ENCODE measurements around the gene SERAC1. TPM values are rescaled to one million over a fixed set of nuclear protein-coding genes. Genes with fewer than 3 reads are reported as not detected.

Gene SERAC1
- 8.5 TPM for polyA plus RNA-seq (2013, experiment 1 of 2)
- polyA plus RNA-seq (2013, experiment 2 of 2): 8.5 TPM

- Histone ChIP-seq H3K9me3 (replicated peaks in 1 of 2; ENCODE audit: control insufficient read depth in 2 of 2, insufficient read depth in 1 of 2, low read depth in 1 of 2, low read length in 2 of 2) (no peaks in the 10 kb centered on the region), H3K4me2 (ENCODE audit: insufficient read depth, low read length, poor library complexity, severe bottlenecking) (peak within 1 kb of the TSS; percentile 78), H3K79me1 (ENCODE audit: low read depth, low read length) (no peaks in the 10 kb centered on the region), H3K4me3 (ENCODE audit: low read length in 2 of 2) (peak within 1 kb of the TSS; percentile 93 to 98), H3K4ac (ENCODE audit: low read length) (no peak within 1 kb of the TSS), H4K91ac (ENCODE audit: low read depth, low read length, poor library complexity) (no peak within 1 kb of the TSS), H3K27ac (replicated peaks; ENCODE audit: low read length) (peak within 1 kb of the TSS; percentile 92), H2AFZ (ENCODE audit: low read length) (peak within 1 kb of the TSS; percentile 94), H3K36me3 (replicated peaks in 1 of 2; ENCODE audit: control insufficient read depth in 2 of 2, insufficient read depth in 2 of 2, low read length in 2 of 2) (peaks cover 0 to 12% of the 10 kb centered on the region in 2 donors), H2BK5ac (ENCODE audit: low read length) (peak within 1 kb of the TSS; percentile 82), H3K23ac (ENCODE audit: low read depth, low read length, poor library complexity) (peak within 1 kb of the TSS; percentile 97), H3K4me1 (ENCODE audit: control insufficient read depth in 2 of 2, insufficient read depth in 1 of 2, low read depth in 1 of 2, low read length in 2 of 2) (peaks cover 0 to 1% of the 10 kb centered on the region in 2 donors), H3K27me3 (ENCODE audit: control insufficient read depth in 3 of 3, insufficient read depth in 3 of 3, low read depth in 1 of 3, low read length in 3 of 3) (no peaks in the 10 kb centered on the region), H2BK12ac (ENCODE audit: low read length) (no peak within 1 kb of the TSS), H3K9ac (ENCODE audit: low read depth, low read length, poor library complexity) (peak within 1 kb of the TSS; percentile 77), H3K18ac (ENCODE audit: low read length) (peak within 1 kb of the TSS; percentile 99), H3K14ac (ENCODE audit: low read length) (peak within 1 kb of the TSS; percentile 21), H4K8ac (ENCODE audit: low read depth, low read length) (peak within 1 kb of the TSS; percentile 17), H2BK15ac (ENCODE audit: low read length) (peak within 1 kb of the TSS; percentile 92), H2AK5ac (ENCODE audit: low read depth, low read length) (peak within 1 kb of the TSS; percentile 56), H2BK120ac (ENCODE audit: low read depth, low read length) (peak within 1 kb of the TSS; percentile 72)
- no peak for DNase-seq (ENCODE audit: low spot score)
- no CpG with 5 or more reads among the region's 29 CpGs for WGBS, 2 donors (ENCODE audit: extremely low coverage in 2 of 2, insufficient read length in 2 of 2, insufficient replicate concordance in 1 of 2)
These were observed at the start of gene SERAC1 for GRCh38 chr6:158168040-158168289. Gene SERAC1, minus strand, starts transcription at chr6:158168262. Its CDS starts 9,899 bp downstream, at chr6:158158363.

GRCh38 chr6:158213925-158214674 lies 46.0 kb upstream of the SERAC1 start:
- DNase-seq (ENCODE audit: low spot score): no peak

GRCh38 chr6:158211273-158212055 lies 43.4 kb upstream of the SERAC1 start:
- no peak overlapping the region for H3K4me3 ChIP-seq (ENCODE audit: low read length in 2 of 2)
- no peaks in the 10 kb centered on the region for H3K36me3 ChIP-seq (replicated peaks in 1 of 2; ENCODE audit: control insufficient read depth in 2 of 2, insufficient read depth in 2 of 2, low read length in 2 of 2)
- no peak overlapping the region for H2BK5ac ChIP-seq (ENCODE audit: low read length)
- H3K18ac ChIP-seq (ENCODE audit: low read length): no peak overlapping the region
- H3K27me3 ChIP-seq (ENCODE audit: control insufficient read depth in 3 of 3, insufficient read depth in 3 of 3, low read depth in 1 of 3, low read length in 3 of 3): no peaks in the 10 kb centered on the region
- no peak overlapping the region for H3K4ac ChIP-seq (ENCODE audit: low read length)
- no peak overlapping the region for H3K27ac ChIP-seq (replicated peaks; ENCODE audit: low read length)
- H3K79me1 ChIP-seq (ENCODE audit: low read depth, low read length): no peaks in the 10 kb centered on the region
- H3K9ac ChIP-seq (ENCODE audit: low read depth, low read length, poor library complexity): no peak overlapping the region
- no peaks in the 10 kb centered on the region for H3K9me3 ChIP-seq (replicated peaks in 1 of 2; ENCODE audit: control insufficient read depth in 2 of 2, insufficient read depth in 1 of 2, low read depth in 1 of 2, low read length in 2 of 2)
- no peak for DNase-seq (ENCODE audit: low spot score)
- no peak overlapping the region for H3K4me2 ChIP-seq (ENCODE audit: insufficient read depth, low read length, poor library complexity, severe bottlenecking)
- no peak overlapping the region for H4K8ac ChIP-seq (ENCODE audit: low read depth, low read length)
- no peak overlapping the region for H2AFZ ChIP-seq (ENCODE audit: low read length)
- peaks cover 2 to 3% of the 10 kb centered on the region in 2 donors for H3K4me1 ChIP-seq (ENCODE audit: control insufficient read depth in 2 of 2, insufficient read depth in 1 of 2, low read depth in 1 of 2, low read length in 2 of 2)
- H2BK12ac ChIP-seq (ENCODE audit: low read length): no peak overlapping the region
- no peak overlapping the region for H2AK5ac ChIP-seq (ENCODE audit: low read depth, low read length)
- no peak overlapping the region for H3K23ac ChIP-seq (ENCODE audit: low read depth, low read length, poor library complexity)
- no peak overlapping the region for H2BK15ac ChIP-seq (ENCODE audit: low read length)
- no peak overlapping the region for H4K91ac ChIP-seq (ENCODE audit: low read depth, low read length, poor library complexity)
- WGBS, 2 donors (ENCODE audit: extremely low coverage in 2 of 2, insufficient read length in 2 of 2, insufficient replicate concordance in 1 of 2): no CpG with 5 or more reads among the region's 3 CpGs
- no peak overlapping the region for H3K14ac ChIP-seq (ENCODE audit: low read length)
- no peak overlapping the region for H2BK120ac ChIP-seq (ENCODE audit: low read depth, low read length)

More at GRCh38 chr6:158213925-158214674, 46.0 kb upstream of the SERAC1 start:
- Histone ChIP-seq H3K4me3 (ENCODE audit: low read length in 2 of 2) (no peak overlapping the region), H3K4me1 (ENCODE audit: control insufficient read depth in 2 of 2, insufficient read depth in 1 of 2, low read depth in 1 of 2, low read length in 2 of 2) (no peaks in the 10 kb centered on the region), H4K91ac (ENCODE audit: low read depth, low read length, poor library complexity) (no peak overlapping the region), H4K8ac (ENCODE audit: low read depth, low read length) (no peak overlapping the region), H3K27me3 (ENCODE audit: control insufficient read depth in 3 of 3, insufficient read depth in 3 of 3, low read depth in 1 of 3, low read length in 3 of 3) (no peaks in the 10 kb centered on the region), H2BK120ac (ENCODE audit: low read depth, low read length) (no peak overlapping the region), H2AK5ac (ENCODE audit: low read depth, low read length) (no peak overlapping the region), H3K4ac (ENCODE audit: low read length) (no peak overlapping the region), H3K23ac (ENCODE audit: low read depth, low read length, poor library complexity) (no peak overlapping the region), H3K9ac (ENCODE audit: low read depth, low read length, poor library complexity) (no peak overlapping the region), H3K18ac (ENCODE audit: low read length) (no peak overlapping the region), H3K4me2 (ENCODE audit: insufficient read depth, low read length, poor library complexity, severe bottlenecking) (no peak overlapping the region), H3K9me3 (replicated peaks in 1 of 2; ENCODE audit: control insufficient read depth in 2 of 2, insufficient read depth in 1 of 2, low read depth in 1 of 2, low read length in 2 of 2) (peaks cover 0 to 1% of the 10 kb centered on the region in 2 donors), H3K14ac (ENCODE audit: low read length) (no peak overlapping the region), H2BK15ac (ENCODE audit: low read length) (no peak overlapping the region), H3K36me3 (replicated peaks in 1 of 2; ENCODE audit: control insufficient read depth in 2 of 2, insufficient read depth in 2 of 2, low read length in 2 of 2) (no peaks in the 10 kb centered on the region), H2AFZ (ENCODE audit: low read length) (no peak overlapping the region), H2BK5ac (ENCODE audit: low read length) (no peak overlapping the region), H3K27ac (replicated peaks; ENCODE audit: low read length) (no peak overlapping the region), H2BK12ac (ENCODE audit: low read length) (no peak overlapping the region), H3K79me1 (ENCODE audit: low read depth, low read length) (no peaks in the 10 kb centered on the region)
- WGBS, 2 donors (ENCODE audit: extremely low coverage in 2 of 2, insufficient read length in 2 of 2, insufficient replicate concordance in 1 of 2): no CpG with 5 or more reads among the region's 7 CpGs
